PC-9 (cell line): ENCODE data around the gene CCL11.

Source experiments
- CTCF ChIP-seq: fragments of 200-600 bp; sonication (generic); conservative IDR thresholded peaks from 2 replicates; pipeline ENCODE4 v1.6.1; 2017; ENCODE audit warnings: mixed run types, antibody characterized with exemption, mild to moderate bottlenecking, moderate library complexity
- EZH2 ChIP-seq: fragments of 200-600 bp; sonication (generic); IDR thresholded peaks from 2 replicates; pipeline ENCODE4 v1.8.0; 2017; ENCODE audit warnings: antibody characterized with exemption, low read depth

GRCh38 chr17:34291721-34292348 is 6.3 kb downstream of the CCL11 start:
- no peak for TF ChIP-seq EZH2
- TF ChIP-seq CTCF, result no peak
